GM19043 (cell line): ENCODE results near the gene DDX39B.
"Not testable (repeated sequence)": the region's sequence is repeated elsewhere in the genome, so short reads cannot be mapped to it uniquely, and the experiment has no call there.

Source experiments
- ATAC-seq: cut with Tn5 transposase; IDR thresholded peaks from one replicate; pipeline ENCODE4 v1.9.1; 2021; ENCODE audit warnings: low read depth; ENCODE audit not compliant: unreplicated experiment

The DDX39B gene

GRCh38 chr6:31529329-31530150 lies 12.3 kb downstream of the DDX39B start:
- ATAC-seq, result no peak

- ATAC-seq, result no peak
Measured at GRCh38 chr6:31528821-31529328, 12.9 kb downstream of the DDX39B start, which contains the start of gene MCCD1. Gene MCCD1 (plus strand): TSS chr6:31528962. CDS start chr6:31529015, 53 bp downstream.

- no peak for ATAC-seq
Measured at GRCh38 chr6:31528307-31528777, 13.5 kb downstream of the DDX39B start.

GRCh38 chr6:31525932-31526591 lies 15.7 kb downstream of the DDX39B start:
- no peak for ATAC-seq

- ATAC-seq, result no peak
Measured at GRCh38 chr6:31525553-31525931, 16.3 kb downstream of the DDX39B start.

GRCh38 chr6:31521835-31522234 lies 20.0 kb downstream of the DDX39B start:
- no peak for ATAC-seq

- no peak for ATAC-seq
Measured at GRCh38 chr6:31513456-31514165, 28.2 kb downstream of the DDX39B start.

GRCh38 chr6:31510007-31510406 lies 31.8 kb downstream of the DDX39B start:
- no peak for ATAC-seq

- ATAC-seq, result not testable (repeated sequence)
Measured at GRCh38 chr6:31509036-31509435, 32.8 kb downstream of the DDX39B start.

- ATAC-seq, result no peak
Measured at GRCh38 chr6:31502586-31502985, 39.2 kb downstream of the DDX39B start.

GRCh38 chr6:31499648-31500047 lies 42.2 kb downstream of the DDX39B start:
- ATAC-seq, result not testable (repeated sequence)

- no peak for ATAC-seq
Measured at GRCh38 chr6:31498748-31499147, 43.1 kb downstream of the DDX39B start.

GRCh38 chr6:31497531-31498476 lies 44.0 kb downstream of the DDX39B start, which contains the start of gene MICB:
Gene MICB (plus strand): TSS chr6:31498145. CDS start chr6:31498194, 49 bp downstream.
- peak; percentile 39 for ATAC-seq

- ATAC-seq, result not testable (repeated sequence)
Measured at GRCh38 chr6:31496826-31497225, 45.0 kb downstream of the DDX39B start.

- no peak for ATAC-seq
Measured at GRCh38 chr6:31495580-31495979, 46.2 kb downstream of the DDX39B start.

- no peak for ATAC-seq
Measured at GRCh38 chr6:31493875-31494694, 47.7 kb downstream of the DDX39B start.

- ATAC-seq, result not testable (repeated sequence)
Measured at GRCh38 chr6:31493550-31493874, 48.3 kb downstream of the DDX39B start.

GRCh38 chr6:31490115-31490873 lies 51.5 kb downstream of the DDX39B start:
- ATAC-seq, result no peak
